ENCODE data around the gene HSPG2.

The HSPG2 gene

DNA sequence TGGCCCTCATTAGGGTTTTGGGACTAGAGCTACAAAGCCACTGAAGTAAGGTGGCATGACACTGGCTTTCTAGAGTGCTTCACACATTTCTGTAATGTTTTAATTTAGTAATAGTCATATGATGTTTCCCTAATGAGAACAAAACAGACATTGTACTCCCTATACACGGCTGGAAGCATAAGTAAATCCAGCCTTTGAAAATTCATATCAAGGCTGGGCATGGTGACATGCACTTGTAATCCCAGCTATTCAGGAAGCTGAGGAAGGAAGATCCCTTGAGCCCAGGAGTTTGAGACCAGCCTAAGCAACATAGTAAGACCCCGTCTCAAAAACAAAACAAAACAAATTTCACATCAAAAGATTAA lies 161.6 kb downstream of the HSPG2 start:
- Histone ChIP-seq H3K9me2 (replicated peaks; ENCODE audit: insufficient read depth, low read length) (no peaks in the 10 kb centered on the region), H3F3A (ENCODE audit: insufficient read depth) (no peaks in the 10 kb centered on the region; the same call in 1 of the 2 replicates), H3K36me3 (ENCODE audit: low read length) (no peaks in the 10 kb centered on the region), H3K9me3 (ENCODE audit: insufficient read depth, low read length) (no peaks in the 10 kb centered on the region), H3K4me2 (ENCODE audit: low read depth, low read length, poor library complexity, severe bottlenecking) (no peak overlapping the region), H3K79me2 (ENCODE audit: insufficient read depth, low read length) (peaks cover 98% of the 10 kb centered on the region), H2AFZ (ENCODE audit: low read depth, low read length, severe bottlenecking) (no peak overlapping the region), H3K4me3 (ENCODE audit: insufficient read depth, low read length, poor library complexity, severe bottlenecking) (no peak overlapping the region), H3K27ac (ENCODE audit: low read depth, low read length) (no peak overlapping the region), H3K27me3 (ENCODE audit: low read length) (no peaks in the 10 kb centered on the region), H4K20me1 (ENCODE audit: low read depth, low read length) (peaks cover 14% of the 10 kb centered on the region; the same call in 1 of the 2 replicates), H3K9ac (ENCODE audit: low read length) (no peak overlapping the region)
- TF ChIP-seq, protein P1, sequence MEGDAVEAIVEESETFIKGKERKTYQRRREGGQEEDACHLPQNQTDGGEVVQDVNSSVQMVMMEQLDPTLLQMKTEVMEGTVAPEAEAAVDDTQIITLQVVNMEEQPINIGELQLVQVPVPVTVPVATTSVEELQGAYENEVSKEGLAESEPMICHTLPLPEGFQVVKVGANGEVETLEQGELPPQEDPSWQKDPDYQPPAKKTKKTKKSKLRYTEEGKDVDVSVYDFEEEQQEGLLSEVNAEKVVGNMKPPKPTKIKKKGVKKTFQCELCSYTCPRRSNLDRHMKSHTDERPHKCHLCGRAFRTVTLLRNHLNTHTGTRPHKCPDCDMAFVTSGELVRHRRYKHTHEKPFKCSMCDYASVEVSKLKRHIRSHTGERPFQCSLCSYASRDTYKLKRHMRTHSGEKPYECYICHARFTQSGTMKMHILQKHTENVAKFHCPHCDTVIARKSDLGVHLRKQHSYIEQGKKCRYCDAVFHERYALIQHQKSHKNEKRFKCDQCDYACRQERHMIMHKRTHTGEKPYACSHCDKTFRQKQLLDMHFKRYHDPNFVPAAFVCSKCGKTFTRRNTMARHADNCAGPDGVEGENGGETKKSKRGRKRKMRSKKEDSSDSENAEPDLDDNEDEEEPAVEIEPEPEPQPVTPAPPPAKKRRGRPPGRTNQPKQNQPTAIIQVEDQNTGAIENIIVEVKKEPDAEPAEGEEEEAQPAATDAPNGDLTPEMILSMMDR (IDR thresholded peaks at IDR 0.05; ENCODE audit: insufficient read depth, low read length, poor library complexity, severe bottlenecking) = no peak
- no peak for TF ChIP-seq EZH2phosphoT487 (conservative IDR thresholded peaks at IDR 0.05; ENCODE audit: low read length)

DNA sequence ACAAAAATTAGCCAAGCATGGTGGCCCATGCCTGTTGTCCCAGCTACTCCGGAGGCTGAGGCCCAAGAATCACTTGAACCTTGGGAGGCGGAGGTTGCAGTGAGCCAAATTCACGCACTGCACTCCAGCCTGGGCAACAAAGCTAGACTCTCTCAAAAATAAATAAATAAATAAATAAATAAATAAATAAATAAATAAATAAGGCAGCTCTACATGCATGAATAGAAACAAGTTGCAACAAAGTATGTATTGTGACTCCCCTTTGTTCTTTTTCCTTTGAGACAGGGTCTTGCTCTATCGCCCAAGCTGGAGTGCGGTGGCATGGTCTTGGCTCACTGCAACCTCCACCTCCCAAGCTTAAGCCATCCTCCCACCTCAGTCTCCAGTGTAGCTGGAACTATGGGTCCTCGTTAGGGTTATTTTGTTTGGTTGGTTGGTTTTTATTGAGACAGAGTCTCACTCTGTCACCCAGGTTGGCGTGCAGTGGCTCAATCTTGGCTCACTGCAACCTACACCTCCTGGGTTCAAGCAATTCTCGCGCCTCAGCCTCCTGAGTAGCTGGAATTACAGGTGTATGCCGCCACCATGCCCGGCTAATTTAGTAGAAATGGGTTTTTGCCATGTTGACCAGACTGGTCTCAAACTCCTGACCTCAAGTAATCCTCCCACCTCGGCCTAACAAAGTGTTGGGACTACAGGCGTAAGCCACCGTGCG lies 162.1 kb downstream of the HSPG2 start:
- TF ChIP-seq EZH2phosphoT487 (conservative IDR thresholded peaks at IDR 0.05; ENCODE audit: low read length) = no peak
- TF ChIP-seq, protein P1 (IDR thresholded peaks at IDR 0.05; ENCODE audit: insufficient read depth, low read length, poor library complexity, severe bottlenecking) = no peak
- H3K27me3 ChIP-seq (ENCODE audit: low read length) = no peaks in the 10 kb centered on the region
- H3K9me2 ChIP-seq (replicated peaks; ENCODE audit: insufficient read depth, low read length) = no peaks in the 10 kb centered on the region
- no peaks in the 10 kb centered on the region for H3K36me3 ChIP-seq (ENCODE audit: low read length)
- no peak overlapping the region for H3K9ac ChIP-seq (ENCODE audit: low read length)
- H4K20me1 ChIP-seq (ENCODE audit: low read depth, low read length) = peaks cover 14% of the 10 kb centered on the region; the same call in 1 of the 2 replicates
- no peak overlapping the region for H3K4me2 ChIP-seq (ENCODE audit: low read depth, low read length, poor library complexity, severe bottlenecking)
- H3K79me2 ChIP-seq (ENCODE audit: insufficient read depth, low read length) = peaks cover 98% of the 10 kb centered on the region
- H3F3A ChIP-seq (ENCODE audit: insufficient read depth) = no peaks in the 10 kb centered on the region; the same call in 1 of the 2 replicates
- H2AFZ ChIP-seq (ENCODE audit: low read depth, low read length, severe bottlenecking) = no peak overlapping the region
- H3K9me3 ChIP-seq (ENCODE audit: insufficient read depth, low read length) = no peaks in the 10 kb centered on the region
- H3K4me3 ChIP-seq (ENCODE audit: insufficient read depth, low read length, poor library complexity, severe bottlenecking) = no peak overlapping the region
- H3K27ac ChIP-seq (ENCODE audit: low read depth, low read length) = no peak overlapping the region

DNA sequence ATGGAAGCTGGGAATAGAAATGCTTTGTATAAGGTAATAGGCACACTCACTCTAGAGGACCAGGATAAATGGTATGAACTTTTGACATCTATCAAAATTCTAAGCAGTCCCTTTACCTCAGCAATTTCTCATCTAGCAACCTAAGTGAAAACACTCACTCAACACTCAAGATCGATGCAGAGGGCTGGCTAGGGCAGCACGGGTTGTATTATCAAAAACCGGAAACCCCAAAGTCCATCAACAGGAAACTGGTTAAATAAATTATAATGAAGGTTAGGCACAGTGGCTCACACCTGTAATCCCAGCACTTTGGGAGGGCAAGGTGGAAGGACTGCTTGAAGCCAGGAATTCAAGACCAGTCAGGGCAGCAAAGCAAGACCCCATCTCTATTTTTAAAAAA lies 163.5 kb downstream of the HSPG2 start:
- Histone ChIP-seq H4K20me1 (ENCODE audit: low read depth, low read length) (peaks cover 14% of the 10 kb centered on the region; the same call in 1 of the 2 replicates), H3K9me2 (replicated peaks; ENCODE audit: insufficient read depth, low read length) (no peaks in the 10 kb centered on the region), H3K9me3 (ENCODE audit: insufficient read depth, low read length) (no peaks in the 10 kb centered on the region), H3K27me3 (ENCODE audit: low read length) (no peaks in the 10 kb centered on the region), H3F3A (ENCODE audit: insufficient read depth) (no peaks in the 10 kb centered on the region; the same call in 1 of the 2 replicates), H3K79me2 (ENCODE audit: insufficient read depth, low read length) (peaks cover 98% of the 10 kb centered on the region), H3K4me3 (ENCODE audit: insufficient read depth, low read length, poor library complexity, severe bottlenecking) (no peak overlapping the region), H3K36me3 (ENCODE audit: low read length) (no peaks in the 10 kb centered on the region), H3K9ac (ENCODE audit: low read length) (no peak overlapping the region), H3K27ac (ENCODE audit: low read depth, low read length) (no peak overlapping the region), H3K4me2 (ENCODE audit: low read depth, low read length, poor library complexity, severe bottlenecking) (peak overlapping the region; percentile 15), H2AFZ (ENCODE audit: low read depth, low read length, severe bottlenecking) (no peak overlapping the region)
- TF ChIP-seq, protein P1 (IDR thresholded peaks at IDR 0.05; ENCODE audit: insufficient read depth, low read length, poor library complexity, severe bottlenecking) = no peak
- TF ChIP-seq EZH2phosphoT487 (conservative IDR thresholded peaks at IDR 0.05; ENCODE audit: low read length) = no peak

Data from SU-DHL-6 (cell line).